Glutamatergic neuron (in vitro differentiated cells): ENCODE measurements around the gene FNDC3B. TPM values are rescaled to one million over a fixed set of nuclear protein-coding genes. Genes with fewer than 3 reads are reported as not detected.

Source experiments
- DNase-seq: peaks from one replicate; pipeline ENCODE4 v3.0.0; 2022
- H3K27ac Mint-ChIP-seq: one replicate; pipeline ENCODE4 v1.8.0; 2020; ENCODE audit warnings: mild to moderate bottlenecking, mixed read lengths, inconsistent platforms; ENCODE audit not compliant: unreplicated experiment
- H3K27me3 Mint-ChIP-seq: one replicate; pipeline ENCODE4 v1.8.0; 2020; ENCODE audit warnings: mild to moderate bottlenecking, moderate library complexity, mixed read lengths, inconsistent platforms; ENCODE audit not compliant: unreplicated experiment
- H3K36me3 Mint-ChIP-seq: one replicate; pipeline ENCODE4 v1.8.0; 2020; ENCODE audit warnings: mild to moderate bottlenecking, mixed read lengths, inconsistent platforms; ENCODE audit not compliant: unreplicated experiment
- H3K4me1 Mint-ChIP-seq: one replicate; pipeline ENCODE4 v1.8.0; 2020; ENCODE audit warnings: mild to moderate bottlenecking, low read depth, mixed read lengths, inconsistent platforms; ENCODE audit not compliant: unreplicated experiment
- H3K4me3 Mint-ChIP-seq: one replicate; pipeline ENCODE4 v1.8.0; 2020; ENCODE audit warnings: mild to moderate bottlenecking, mixed read lengths, inconsistent platforms; ENCODE audit not compliant: unreplicated experiment
- H3K9me3 Mint-ChIP-seq: one replicate; pipeline ENCODE4 v1.8.0; 2020; ENCODE audit warnings: mild to moderate bottlenecking, moderate library complexity, mixed read lengths, inconsistent platforms; ENCODE audit not compliant: unreplicated experiment
- CTCF ChIP-seq: fragments of 200-600 bp; sonication (generic); IDR thresholded peaks from one replicate; pipeline ENCODE4 v1.5.0; 2021; ENCODE audit not compliant: partially characterized antibody, unreplicated experiment
- total RNA-seq: library from RNA; stranded (reverse); fragmentation: NEBNext Ultra II Directional; extraction: Animal tissue kit (Norgen Biotek cat#: 25700); gene quantifications from one replicate; pipeline ENCODE4 v1.2.1, GENCODE V29; 2021; ENCODE audit not compliant: unreplicated experiment

Gene FNDC3B
- total RNA-seq, 1 donor from 2014 or later: 11.7 TPM

GRCh38 chr3:172061724-172062184 is 22.4 kb downstream of the FNDC3B start:
- peaks cover 1% of the 10 kb centered on the region for H3K9me3 Mint-ChIP-seq
- no peak overlapping the region for H3K27ac Mint-ChIP-seq
- no peak overlapping the region for H3K4me3 Mint-ChIP-seq
- no peaks in the 10 kb centered on the region for H3K4me1 Mint-ChIP-seq
- H3K36me3 Mint-ChIP-seq: no peaks in the 10 kb centered on the region
- no peak for TF ChIP-seq CTCF
- DNase-seq: no peak
- peaks cover 2% of the 10 kb centered on the region for H3K27me3 Mint-ChIP-seq

GRCh38 chr3:172062761-172063160 is 23.4 kb downstream of the FNDC3B start:
- Mint-ChIP-seq H3K4me3 (no peak overlapping the region), H3K27me3 (peaks cover 2% of the 10 kb centered on the region), H3K4me1 (no peaks in the 10 kb centered on the region), H3K27ac (no peak overlapping the region), H3K9me3 (peaks cover 1% of the 10 kb centered on the region), H3K36me3 (no peaks in the 10 kb centered on the region)
- no peak for DNase-seq
- no peak for TF ChIP-seq CTCF

GRCh38 chr3:172063456-172064432 is 24.4 kb downstream of the FNDC3B start:
- Mint-ChIP-seq H3K27me3 (peaks cover 2% of the 10 kb centered on the region), H3K36me3 (no peaks in the 10 kb centered on the region), H3K4me1 (no peaks in the 10 kb centered on the region), H3K27ac (no peak overlapping the region), H3K4me3 (no peak overlapping the region), H3K9me3 (peaks cover 1% of the 10 kb centered on the region)
- no peak for TF ChIP-seq CTCF
- DNase-seq: no peak

- H3K4me1 Mint-ChIP-seq: no peaks in the 10 kb centered on the region
- peaks cover 2% of the 10 kb centered on the region for H3K27me3 Mint-ChIP-seq
- TF ChIP-seq CTCF: no peak
- H3K36me3 Mint-ChIP-seq: no peaks in the 10 kb centered on the region
- DNase-seq: no peak
- no peak overlapping the region for H3K27ac Mint-ChIP-seq
- no peak overlapping the region for H3K4me3 Mint-ChIP-seq
- peaks cover 3% of the 10 kb centered on the region for H3K9me3 Mint-ChIP-seq
Measured at GRCh38 chr3:172065527-172065926, 26.1 kb downstream of the FNDC3B start.
